Loucy (cell line): ENCODE measurements around the gene OR2D2.

Experiments used
- H2AFZ ChIP-seq: fragments of 200-600 bp; sonication (generic); 2 replicates; pipeline ENCODE4 v1.6.0; 2016; ENCODE audit warnings: antibody characterized with exemption, mild to moderate bottlenecking, low read length, moderate library complexity
- H3F3A ChIP-seq: fragments of 200-600 bp; 2 replicates; pipeline ENCODE4 v1.6.0; 2016; ENCODE audit warnings: antibody characterized with exemption, low read depth, mild to moderate bottlenecking
- H3K27me3 ChIP-seq: fragments of 200-600 bp; sonication (generic); 2 replicates; pipeline ENCODE4 v1.6.1; 2014; ENCODE audit warnings: low read length, mild to moderate bottlenecking; ENCODE audit not compliant: insufficient read depth, poor library complexity, severe bottlenecking
- H3K36me3 ChIP-seq: fragments of 200-600 bp; sonication (generic); 2 replicates; pipeline ENCODE4 v1.6.1; 2016; ENCODE audit warnings: low read length; ENCODE audit not compliant: insufficient read depth
- H3K4me1 ChIP-seq: fragments of 200-600 bp; sonication (generic); 2 replicates; pipeline ENCODE4 v1.5.1; 2014; ENCODE audit warnings: low read length, mild to moderate bottlenecking; ENCODE audit not compliant: insufficient read depth, poor library complexity, severe bottlenecking
- H3K4me2 ChIP-seq: fragments of 200-600 bp; sonication (generic); 2 replicates; pipeline ENCODE4 v1.6.0; 2014; ENCODE audit warnings: antibody characterized with exemption, low read length, low read depth, mild to moderate bottlenecking; ENCODE audit not compliant: poor library complexity, severe bottlenecking
- H3K4me3 ChIP-seq: fragments of 200-600 bp; sonication (generic); 2 replicates; pipeline ENCODE4 v1.5.1; 2014; ENCODE audit warnings: low read length, mild to moderate bottlenecking, mixed read lengths; ENCODE audit not compliant: poor library complexity, severe bottlenecking
- H3K79me2 ChIP-seq: fragments of 200-600 bp; sonication (generic); 2 replicates; pipeline ENCODE4 v1.6.1; 2014; ENCODE audit warnings: low read length; ENCODE audit not compliant: insufficient read depth
- H3K9ac ChIP-seq: fragments of 200-600 bp; sonication (generic); 2 replicates; pipeline ENCODE4 v1.6.0; 2014; ENCODE audit warnings: mild to moderate bottlenecking, low read depth, low read length, moderate library complexity; ENCODE audit not compliant: poor library complexity, severe bottlenecking
- H3K9me2 ChIP-seq: fragments of 200-600 bp; sonication (generic); replicated peaks from 2 replicates; pipeline ENCODE4 v1.6.1; 2016; ENCODE audit warnings: low read depth, low read length, mixed read lengths
- H3K9me3 ChIP-seq: fragments of 200-600 bp; sonication (generic); 2 replicates; pipeline ENCODE4 v1.6.1; 2014; ENCODE audit warnings: mild to moderate bottlenecking, antibody characterized with exemption, low read length, low read depth; ENCODE audit not compliant: insufficient read depth
- H4K20me1 ChIP-seq: fragments of 200-600 bp; sonication (generic); 2 replicates; pipeline ENCODE4 v1.6.0; 2014; ENCODE audit warnings: antibody characterized with exemption, low read length, mild to moderate bottlenecking; ENCODE audit not compliant: insufficient read depth, poor library complexity, severe bottlenecking
- EZH2phosphoT487 ChIP-seq: fragments of 200-600 bp; IDR thresholded peaks from 2 replicates; pipeline ENCODE4 v1.6.1; 2018; ENCODE audit warnings: antibody characterized with exemption, mild to moderate bottlenecking, moderate library complexity, borderline replicate concordance
- TF ChIP-seq, protein P1 (sequence below): fragments of 200-600 bp; sonication (generic); conservative IDR thresholded peaks from 2 replicates; pipeline ENCODE4 v1.5.1; 2014; ENCODE audit warnings: mild to moderate bottlenecking, antibody characterized with exemption, low read length

The OR2D2 gene

GRCh38 chr11:6864438-6864837, 27.9 kb downstream of the OR2D2 start:
- Histone ChIP-seq H3K9me2 (no peaks in the 10 kb centered on the region), H4K20me1 (no peaks in the 10 kb centered on the region), H3F3A (no peaks in the 10 kb centered on the region), H3K36me3 (no peaks in the 10 kb centered on the region), H3K4me2 (no peak overlapping the region), H3K4me1 (no peaks in the 10 kb centered on the region), H3K9me3 (no peaks in the 10 kb centered on the region), H3K27me3 (no peaks in the 10 kb centered on the region), H3K9ac (no peak overlapping the region), H3K4me3 (no peak overlapping the region), H3K79me2 (no peaks in the 10 kb centered on the region), H2AFZ (no peak overlapping the region)
- no peak for TF ChIP-seq EZH2phosphoT487
- TF ChIP-seq, protein P1, sequence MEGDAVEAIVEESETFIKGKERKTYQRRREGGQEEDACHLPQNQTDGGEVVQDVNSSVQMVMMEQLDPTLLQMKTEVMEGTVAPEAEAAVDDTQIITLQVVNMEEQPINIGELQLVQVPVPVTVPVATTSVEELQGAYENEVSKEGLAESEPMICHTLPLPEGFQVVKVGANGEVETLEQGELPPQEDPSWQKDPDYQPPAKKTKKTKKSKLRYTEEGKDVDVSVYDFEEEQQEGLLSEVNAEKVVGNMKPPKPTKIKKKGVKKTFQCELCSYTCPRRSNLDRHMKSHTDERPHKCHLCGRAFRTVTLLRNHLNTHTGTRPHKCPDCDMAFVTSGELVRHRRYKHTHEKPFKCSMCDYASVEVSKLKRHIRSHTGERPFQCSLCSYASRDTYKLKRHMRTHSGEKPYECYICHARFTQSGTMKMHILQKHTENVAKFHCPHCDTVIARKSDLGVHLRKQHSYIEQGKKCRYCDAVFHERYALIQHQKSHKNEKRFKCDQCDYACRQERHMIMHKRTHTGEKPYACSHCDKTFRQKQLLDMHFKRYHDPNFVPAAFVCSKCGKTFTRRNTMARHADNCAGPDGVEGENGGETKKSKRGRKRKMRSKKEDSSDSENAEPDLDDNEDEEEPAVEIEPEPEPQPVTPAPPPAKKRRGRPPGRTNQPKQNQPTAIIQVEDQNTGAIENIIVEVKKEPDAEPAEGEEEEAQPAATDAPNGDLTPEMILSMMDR = no peak

DNA sequence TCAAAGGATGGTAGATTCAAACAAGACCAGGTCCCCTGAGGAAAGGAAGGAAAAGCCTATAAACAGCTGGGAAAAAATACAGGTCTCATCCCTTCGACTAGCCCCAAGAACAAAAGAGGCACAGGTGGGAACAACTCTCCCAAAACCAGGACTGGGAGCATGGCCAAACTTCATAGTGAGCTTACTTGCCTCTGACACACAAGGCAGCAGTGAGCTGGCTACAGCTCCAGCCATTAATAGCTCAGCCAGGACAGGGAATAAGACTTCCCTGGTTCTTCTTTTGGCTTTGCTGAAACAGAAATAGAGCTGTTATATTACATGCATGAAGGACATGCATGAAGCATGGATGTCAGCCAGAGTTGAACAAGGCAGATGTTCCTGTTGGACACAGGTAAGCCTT, 29.3 kb downstream of the OR2D2 start, which contains the start of gene OR10A2:
TSS of gene OR10A2 (plus strand) at position 97 of the 400 bp plus-strand sequence. CDS start 6,698 bp downstream, outside the sequence.
- H3K4me3 ChIP-seq = no peak within 1 kb of the TSS
- no peaks in the 10 kb centered on the region for H3K9me2 ChIP-seq
- no peaks in the 10 kb centered on the region for H3F3A ChIP-seq
- no peaks in the 10 kb centered on the region for H4K20me1 ChIP-seq
- no peaks in the 10 kb centered on the region for H3K36me3 ChIP-seq
- H2AFZ ChIP-seq = no peak within 1 kb of the TSS
- H3K27me3 ChIP-seq = no peaks in the 10 kb centered on the region
- H3K4me1 ChIP-seq = no peaks in the 10 kb centered on the region
- H3K79me2 ChIP-seq = no peaks in the 10 kb centered on the region
- H3K9me3 ChIP-seq = no peaks in the 10 kb centered on the region
- H3K9ac ChIP-seq = no peak within 1 kb of the TSS
- no peak within 1 kb of the TSS for H3K4me2 ChIP-seq
- no peak for TF ChIP-seq EZH2phosphoT487
- TF ChIP-seq, protein P1 = no peak

- H3K36me3 ChIP-seq = no peaks in the 10 kb centered on the region
- no peaks in the 10 kb centered on the region for H3F3A ChIP-seq
- no peaks in the 10 kb centered on the region for H3K27me3 ChIP-seq
- H3K9ac ChIP-seq = no peak overlapping the region
- H3K4me2 ChIP-seq = no peak overlapping the region
- H3K9me3 ChIP-seq = no peaks in the 10 kb centered on the region
- H4K20me1 ChIP-seq = no peaks in the 10 kb centered on the region
- H3K79me2 ChIP-seq = no peaks in the 10 kb centered on the region
- H3K4me1 ChIP-seq = no peaks in the 10 kb centered on the region
- no peaks in the 10 kb centered on the region for H3K9me2 ChIP-seq
- TF ChIP-seq, protein P1 = no peak
- TF ChIP-seq EZH2phosphoT487 = no peak
- no peak overlapping the region for H3K4me3 ChIP-seq
- H2AFZ ChIP-seq = no peak overlapping the region
Observed at GRCh38 chr11:6856871-6857270, 35.4 kb downstream of the OR2D2 start.
